GM12878 (cell line): ENCODE measurements around the gene INSC.

Experiments used
- JUND ChIP-seq: IDR thresholded peaks from 2 replicates; pipeline ENCODE4 v1.6.1; 2012; ENCODE audit warnings: low read depth, mild to moderate bottlenecking, low read length, improper control_type of control experiment, moderate library complexity
- NR2F1 ChIP-seq: fragments of 450-650 bp; conservative IDR thresholded peaks from 2 replicates; pipeline ENCODE4 v1.6.1; 2017; ENCODE audit warnings: mild to moderate bottlenecking
- ZNF24 ChIP-seq: fragments of 450-650 bp; IDR thresholded peaks from 2 replicates; pipeline ENCODE4 v1.6.1; 2017; ENCODE audit warnings: antibody characterized with exemption, mild to moderate bottlenecking
- TF ChIP-seq, protein P1 (sequence below): IDR thresholded peaks from 2 replicates; pipeline ENCODE4 v1.6.1; 2011; ENCODE audit warnings: borderline replicate concordance, low read depth, mild to moderate bottlenecking, moderate library complexity, mixed read lengths, low read length; ENCODE audit not compliant: insufficient read depth; ENCODE audit errors: extremely low read length
- TF ChIP-seq, protein P2 (sequence below), 3 experiments: IDR thresholded peaks in 2 of 3; conservative IDR thresholded peaks in 1 of 3; 2 replicates each; pipeline ENCODE4 v1.5.1; 2011; ENCODE audit warnings: low read depth in 3 of 3, low read length in 3 of 3, mild to moderate bottlenecking in 3 of 3, control low read depth in 2 of 3, moderate library complexity in 2 of 3, inconsistent platforms in 1 of 3, mixed read lengths in 1 of 3; ENCODE audit not compliant: control insufficient read depth in 2 of 3, insufficient read depth in 1 of 3; ENCODE audit errors: extremely low read depth in 1 of 3
- TF ChIP-seq, protein P3 (sequence below): IDR thresholded peaks from 2 replicates; pipeline ENCODE4 v1.6.1; 2012; ENCODE audit warnings: low read depth, low read length, improper control_type of control experiment

DNA sequence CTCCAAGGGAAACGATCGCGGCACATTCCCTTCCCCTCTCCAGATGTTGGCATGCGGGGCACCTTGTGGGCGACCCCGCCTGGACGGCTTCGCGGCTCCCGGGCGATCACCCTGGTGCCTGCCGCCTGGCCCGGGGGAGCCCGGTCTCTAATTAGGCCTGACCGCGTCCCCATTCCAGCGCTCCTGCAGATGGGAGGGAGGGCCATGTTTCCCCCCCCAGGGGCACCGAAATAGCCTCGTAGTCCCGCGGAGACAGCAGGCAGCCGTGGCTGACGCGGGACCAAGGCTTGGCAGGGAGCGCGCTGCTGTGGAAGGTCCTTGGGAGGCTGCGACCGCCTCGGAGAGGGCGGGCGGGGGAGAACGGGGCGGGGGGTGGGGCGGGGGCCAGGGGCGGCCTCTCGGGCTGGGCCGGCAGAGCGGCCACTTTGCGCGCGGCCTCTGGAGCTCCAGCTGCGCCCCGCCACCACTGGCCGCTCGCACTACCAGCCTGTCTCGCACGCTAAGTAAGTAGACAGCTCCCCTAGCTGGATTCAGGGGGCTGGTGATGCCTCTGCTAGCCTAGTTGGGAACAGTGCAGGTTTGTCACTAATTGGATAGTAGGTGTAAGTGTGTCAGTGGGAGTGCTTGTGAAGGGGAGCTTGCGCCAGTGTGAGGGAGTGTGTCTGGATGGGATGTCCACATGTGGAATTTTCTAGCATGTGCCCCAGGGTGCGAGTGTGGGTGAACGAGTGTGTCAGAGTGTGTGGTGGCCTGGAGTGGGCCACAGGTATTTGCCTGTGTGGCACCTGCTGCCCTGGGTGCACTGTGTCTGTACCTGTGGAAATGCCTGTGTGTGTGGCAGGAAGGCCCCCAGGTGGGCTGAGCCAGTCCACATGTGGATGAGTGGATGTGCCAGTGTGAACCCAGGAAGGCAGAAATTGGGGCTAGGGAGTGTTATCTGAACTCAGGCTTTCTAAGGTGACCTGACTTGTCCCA, at the start of gene INSC:
- no peak for TF ChIP-seq JUND
- TF ChIP-seq, protein P1, sequence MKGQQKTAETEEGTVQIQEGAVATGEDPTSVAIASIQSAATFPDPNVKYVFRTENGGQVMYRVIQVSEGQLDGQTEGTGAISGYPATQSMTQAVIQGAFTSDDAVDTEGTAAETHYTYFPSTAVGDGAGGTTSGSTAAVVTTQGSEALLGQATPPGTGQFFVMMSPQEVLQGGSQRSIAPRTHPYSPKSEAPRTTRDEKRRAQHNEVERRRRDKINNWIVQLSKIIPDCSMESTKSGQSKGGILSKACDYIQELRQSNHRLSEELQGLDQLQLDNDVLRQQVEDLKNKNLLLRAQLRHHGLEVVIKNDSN: no peak
- TF ChIP-seq, protein P2, sequence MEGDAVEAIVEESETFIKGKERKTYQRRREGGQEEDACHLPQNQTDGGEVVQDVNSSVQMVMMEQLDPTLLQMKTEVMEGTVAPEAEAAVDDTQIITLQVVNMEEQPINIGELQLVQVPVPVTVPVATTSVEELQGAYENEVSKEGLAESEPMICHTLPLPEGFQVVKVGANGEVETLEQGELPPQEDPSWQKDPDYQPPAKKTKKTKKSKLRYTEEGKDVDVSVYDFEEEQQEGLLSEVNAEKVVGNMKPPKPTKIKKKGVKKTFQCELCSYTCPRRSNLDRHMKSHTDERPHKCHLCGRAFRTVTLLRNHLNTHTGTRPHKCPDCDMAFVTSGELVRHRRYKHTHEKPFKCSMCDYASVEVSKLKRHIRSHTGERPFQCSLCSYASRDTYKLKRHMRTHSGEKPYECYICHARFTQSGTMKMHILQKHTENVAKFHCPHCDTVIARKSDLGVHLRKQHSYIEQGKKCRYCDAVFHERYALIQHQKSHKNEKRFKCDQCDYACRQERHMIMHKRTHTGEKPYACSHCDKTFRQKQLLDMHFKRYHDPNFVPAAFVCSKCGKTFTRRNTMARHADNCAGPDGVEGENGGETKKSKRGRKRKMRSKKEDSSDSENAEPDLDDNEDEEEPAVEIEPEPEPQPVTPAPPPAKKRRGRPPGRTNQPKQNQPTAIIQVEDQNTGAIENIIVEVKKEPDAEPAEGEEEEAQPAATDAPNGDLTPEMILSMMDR (IDR thresholded peaks at IDR 0.05 in 2 of 3, conservative IDR thresholded peaks at IDR 0.05 in 1 of 3; ENCODE audit: control insufficient read depth in 2 of 3, extremely low read depth in 1 of 3, insufficient read depth in 1 of 3, low read depth in 3 of 3, low read length in 3 of 3): no peak
- TF ChIP-seq NR2F1: no peak
- TF ChIP-seq, protein P3, sequence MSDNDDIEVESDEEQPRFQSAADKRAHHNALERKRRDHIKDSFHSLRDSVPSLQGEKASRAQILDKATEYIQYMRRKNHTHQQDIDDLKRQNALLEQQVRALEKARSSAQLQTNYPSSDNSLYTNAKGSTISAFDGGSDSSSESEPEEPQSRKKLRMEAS: no peak
- TF ChIP-seq ZNF24: no peak
